Pulmonary artery endothelial cell (primary cell): ENCODE data around the gene HNRNPM. TPM values are rescaled to one million over a fixed set of nuclear protein-coding genes. Genes with fewer than 3 reads are reported as not detected.
A peak's percentile ranks its signal among the peaks of the same experiment; 100 is the strongest.

Experiments used
- DNase-seq: peaks from one replicate; pipeline ENCODE4 v3.0.0-alpha.2; 2011; ENCODE audit warnings: low read depth, low spot score
- total RNA-seq: library from RNA; depleted of rRNA; stranded (reverse); fragments of >200 nt; gene quantifications from 2 replicates; pipeline ENCODE4 v1.2.3, GENCODE V29; 2014

Gene HNRNPM
- total RNA-seq, 1 donor from 2014 or later, result 91.6 TPM

DNA sequence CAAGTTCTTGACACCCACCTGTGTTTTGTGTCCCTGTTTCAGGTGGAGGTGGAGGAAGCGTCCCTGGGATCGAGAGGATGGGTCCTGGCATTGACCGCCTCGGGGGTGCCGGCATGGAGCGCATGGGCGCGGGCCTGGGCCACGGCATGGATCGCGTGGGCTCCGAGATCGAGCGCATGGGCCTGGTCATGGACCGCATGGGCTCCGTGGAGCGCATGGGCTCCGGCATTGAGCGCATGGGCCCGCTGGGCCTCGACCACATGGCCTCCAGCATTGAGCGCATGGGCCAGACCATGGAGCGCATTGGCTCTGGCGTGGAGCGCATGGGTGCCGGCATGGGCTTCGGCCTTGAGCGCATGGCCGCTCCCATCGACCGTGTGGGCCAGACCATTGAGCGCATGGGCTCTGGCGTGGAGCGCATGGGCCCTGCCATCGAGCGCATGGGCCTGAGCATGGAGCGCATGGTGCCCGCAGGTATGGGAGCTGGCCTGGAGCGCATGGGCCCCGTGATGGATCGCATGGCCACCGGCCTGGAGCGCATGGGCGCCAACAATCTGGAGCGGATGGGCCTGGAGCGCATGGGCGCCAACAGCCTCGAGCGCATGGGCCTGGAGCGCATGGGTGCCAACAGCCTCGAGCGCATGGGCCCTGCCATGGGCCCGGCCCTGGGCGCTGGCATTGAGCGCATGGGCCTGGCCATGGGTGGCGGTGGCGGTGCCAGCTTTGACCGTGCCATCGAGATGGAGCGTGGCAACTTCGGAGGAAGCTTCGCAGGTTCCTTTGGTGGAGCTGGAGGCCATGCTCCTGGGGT lies 41.0 kb downstream of the HNRNPM start:
- DNase-seq, result no peak

DNA sequence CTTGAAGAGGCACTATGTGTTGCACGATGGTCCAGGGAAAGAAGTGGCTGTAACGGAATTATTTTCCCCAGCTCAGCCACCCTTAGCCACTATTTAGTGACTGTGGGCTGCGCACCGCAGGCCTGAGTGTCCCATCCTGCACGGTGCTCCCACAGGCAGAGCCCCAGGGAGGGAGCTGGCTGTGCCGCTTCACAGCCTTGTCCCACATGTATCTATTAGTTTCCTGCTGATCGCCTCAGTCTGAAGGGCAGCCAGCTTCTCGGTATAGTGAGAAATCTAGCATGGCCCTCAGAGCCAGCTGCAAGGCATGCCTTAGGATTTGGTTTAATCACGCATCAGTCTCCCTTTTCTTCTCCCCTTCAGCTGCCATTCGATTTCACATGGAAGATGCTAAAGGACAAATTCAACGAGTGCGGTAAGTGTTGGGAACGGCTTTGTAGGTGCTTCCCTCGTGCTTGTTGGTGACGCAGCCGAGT lies 41.9 kb downstream of the HNRNPM start:
- no peak for DNase-seq

DNA sequence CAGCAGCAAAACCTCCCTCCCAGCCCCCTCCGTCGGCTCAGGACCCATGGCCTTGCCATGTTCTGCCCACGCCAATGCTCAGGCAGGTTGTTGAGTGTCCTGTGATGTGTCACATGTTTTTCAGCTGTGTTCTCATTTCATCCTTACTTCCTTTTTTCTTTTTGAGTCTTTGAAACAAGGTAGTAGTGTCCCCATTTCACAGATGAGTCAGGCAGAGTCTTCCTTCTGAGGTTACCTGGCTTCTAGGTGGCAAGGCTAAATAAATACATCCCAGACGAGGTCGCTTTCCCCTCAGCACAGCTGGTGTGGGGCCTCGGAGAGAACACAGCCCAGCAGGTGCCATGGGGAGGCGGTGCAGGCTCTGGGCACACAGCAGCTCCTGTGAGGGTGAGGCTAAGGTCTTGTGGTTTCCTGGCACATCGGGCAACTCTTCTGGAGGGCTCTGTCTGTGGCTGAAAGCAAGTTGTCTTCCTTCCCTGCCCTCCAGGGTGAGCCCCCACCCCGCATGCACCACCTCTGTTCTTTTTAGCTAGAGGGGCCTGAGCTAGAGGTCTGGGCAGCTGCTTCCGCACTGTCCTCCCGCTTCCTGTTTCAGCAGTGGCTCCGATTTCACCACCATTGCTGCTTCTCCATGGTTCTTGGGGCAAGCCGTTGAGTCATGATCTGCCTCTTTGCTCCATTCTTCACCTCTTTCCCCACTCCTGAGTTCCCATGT lies 42.5 kb downstream of the HNRNPM start:
- DNase-seq, result no peak

DNA sequence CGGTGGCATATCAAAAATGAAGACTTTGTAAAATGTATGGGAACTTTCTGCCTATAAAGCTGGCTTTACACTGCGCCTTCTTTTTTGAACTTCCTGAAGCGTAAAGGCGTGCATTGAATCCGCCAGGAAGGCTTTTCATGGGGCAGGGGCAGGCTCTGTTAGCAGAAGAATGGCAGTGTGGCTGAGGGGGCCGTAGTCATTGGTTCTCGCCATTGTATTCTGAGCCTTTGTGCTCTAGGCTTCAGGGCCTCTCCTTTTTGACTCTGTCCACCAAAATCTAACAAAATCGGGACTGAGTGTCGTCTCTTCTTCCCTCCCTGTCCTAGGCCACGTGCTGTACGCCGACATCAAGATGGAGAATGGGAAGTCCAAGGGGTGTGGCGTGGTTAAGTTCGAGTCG lies 43.6 kb downstream of the HNRNPM start:
- no peak for DNase-seq

DNA sequence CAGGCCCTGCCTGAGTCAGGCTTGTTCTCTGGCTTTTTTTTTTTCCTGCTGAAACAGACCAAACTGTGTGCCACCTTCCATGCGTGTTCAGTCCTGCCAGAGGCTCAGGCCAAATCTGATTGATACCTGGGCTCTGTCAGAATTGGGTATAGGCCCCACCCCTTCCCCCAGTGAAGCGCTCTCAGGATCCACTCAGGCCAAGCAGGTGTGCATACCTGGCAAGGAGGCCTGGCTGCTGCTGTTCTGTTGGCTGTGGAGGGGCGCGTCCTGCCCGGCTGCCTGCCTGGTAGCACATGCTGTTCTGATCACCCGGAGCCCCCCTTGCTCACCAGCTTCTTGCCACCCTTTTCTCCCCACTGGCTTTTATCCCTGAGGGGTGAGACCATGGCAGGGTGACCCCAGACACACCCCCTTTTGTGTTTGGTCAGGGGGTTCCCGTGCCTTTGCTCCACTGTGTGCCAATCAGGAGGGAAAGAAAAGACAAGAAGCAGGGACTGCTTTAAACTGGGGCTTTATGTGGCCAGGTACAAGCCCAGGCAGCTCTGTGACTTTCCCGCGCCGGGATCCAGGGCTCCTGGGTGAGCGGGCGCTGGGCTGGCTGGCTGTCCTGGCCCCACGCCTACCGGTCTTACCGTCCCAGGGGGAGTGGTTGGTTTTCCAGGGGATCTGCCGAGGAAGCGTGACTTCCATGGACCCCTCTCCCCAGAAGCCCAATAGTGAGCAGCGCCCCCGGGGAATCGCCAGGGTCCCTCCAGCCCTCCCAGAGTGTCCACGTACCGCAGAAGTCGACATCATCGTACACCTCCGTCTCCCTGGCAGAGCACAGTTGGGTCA lies 45.0 kb downstream of the HNRNPM start:
- DNase-seq, result no peak

DNA sequence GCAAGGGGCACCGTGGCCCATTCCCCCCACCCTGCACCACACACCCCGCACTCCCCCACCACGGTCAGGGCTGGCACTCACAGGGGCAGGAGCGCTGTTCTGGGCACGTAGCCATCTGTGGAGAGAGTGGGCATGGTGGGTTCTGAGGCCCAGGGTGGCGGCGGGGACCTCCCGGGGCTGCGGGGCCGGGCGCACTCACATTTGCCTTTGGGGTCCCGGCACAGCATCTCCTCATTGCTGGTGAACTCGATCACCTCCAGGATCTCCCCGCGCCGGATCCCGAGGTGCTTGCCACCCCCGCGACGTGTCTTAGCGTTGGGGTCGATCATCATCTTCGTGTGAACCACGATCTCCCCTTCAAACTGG lies 45.6 kb downstream of the HNRNPM start:
- DNase-seq, result no peak

DNA sequence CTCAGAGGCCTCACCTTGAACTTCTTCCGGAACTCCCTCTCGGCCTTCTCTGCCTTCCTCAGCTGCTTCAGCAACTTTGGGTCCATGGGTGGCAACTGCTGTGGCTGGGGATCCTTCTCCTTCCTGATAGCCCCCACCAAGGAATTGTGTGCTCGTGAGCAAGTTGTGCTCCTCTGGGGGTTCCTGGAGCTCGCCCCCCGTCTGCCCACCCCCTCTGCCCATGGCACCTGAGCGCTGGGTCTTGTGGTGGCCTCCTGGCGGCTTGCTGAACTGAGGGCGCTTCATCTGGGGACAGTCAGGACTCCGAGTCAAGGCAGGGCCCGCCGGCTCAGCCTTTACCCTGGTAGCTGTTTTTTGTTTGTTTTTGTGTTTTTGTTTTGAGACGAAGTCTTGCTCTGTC lies 46.1 kb downstream of the HNRNPM start:
- DNase-seq, result no peak

DNA sequence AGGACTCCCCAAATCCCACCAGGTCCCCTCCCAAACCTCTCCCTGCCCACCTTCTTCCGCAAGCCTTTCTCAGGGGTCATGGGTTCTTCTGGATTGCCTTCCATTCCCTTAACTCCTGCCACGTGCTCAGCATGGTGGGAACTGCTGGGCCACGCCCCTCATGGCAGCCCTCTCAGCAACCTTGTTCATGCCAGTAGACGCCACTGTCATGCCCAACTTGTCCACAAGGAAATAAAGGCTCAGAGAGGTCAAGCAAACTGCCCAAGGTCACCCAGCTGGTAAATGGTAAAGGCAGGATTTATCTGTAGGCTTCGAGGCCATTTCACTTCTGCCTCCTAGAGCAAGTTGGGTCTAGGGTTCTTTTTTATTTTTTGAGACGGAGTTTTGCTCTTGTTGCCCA lies 46.8 kb downstream of the HNRNPM start:
- DNase-seq, result no peak

DNA sequence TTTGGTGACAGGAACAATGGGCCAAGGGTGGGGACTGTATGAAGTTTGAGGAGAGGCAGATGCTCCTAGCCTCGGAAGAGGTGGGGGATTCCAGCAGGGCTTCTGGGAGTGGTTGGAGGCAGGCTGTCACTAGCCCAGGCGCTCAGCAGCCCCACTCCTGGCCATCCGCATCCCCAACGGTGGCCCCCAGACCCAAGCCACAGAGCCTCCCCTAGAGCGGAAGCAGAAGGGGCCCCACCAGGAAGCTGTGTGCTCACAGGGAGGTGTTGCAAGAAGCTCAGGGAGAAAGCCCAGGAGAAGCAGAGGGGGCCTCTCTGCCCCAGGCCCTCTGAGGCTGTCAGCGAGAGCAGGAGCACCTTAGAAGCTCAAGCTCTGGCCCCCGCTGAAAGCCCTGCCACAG lies 49.4 kb downstream of the HNRNPM start:
- DNase-seq, result no peak

DNA sequence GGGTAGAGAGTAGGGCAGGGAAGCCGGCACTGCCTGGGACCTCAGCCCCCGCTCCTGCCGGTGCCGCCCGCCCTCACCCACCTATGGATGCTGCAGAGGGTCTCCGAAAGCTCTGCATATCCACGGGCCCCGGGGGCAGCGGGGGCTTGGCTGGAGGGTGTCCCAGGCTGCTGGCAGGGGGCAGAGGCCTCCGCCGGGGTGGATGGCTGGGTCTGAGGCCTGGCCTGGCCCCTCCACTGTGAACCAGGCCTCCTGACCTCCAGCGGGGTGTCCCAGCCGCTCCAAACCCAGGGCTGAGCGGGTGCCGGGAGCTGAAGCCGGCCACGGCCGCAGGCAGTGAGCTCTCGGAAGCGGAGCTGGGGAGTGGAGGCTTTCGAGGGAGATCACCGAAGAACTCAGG lies 53.5 kb downstream of the HNRNPM start:
- DNase-seq, result no peak

DNA sequence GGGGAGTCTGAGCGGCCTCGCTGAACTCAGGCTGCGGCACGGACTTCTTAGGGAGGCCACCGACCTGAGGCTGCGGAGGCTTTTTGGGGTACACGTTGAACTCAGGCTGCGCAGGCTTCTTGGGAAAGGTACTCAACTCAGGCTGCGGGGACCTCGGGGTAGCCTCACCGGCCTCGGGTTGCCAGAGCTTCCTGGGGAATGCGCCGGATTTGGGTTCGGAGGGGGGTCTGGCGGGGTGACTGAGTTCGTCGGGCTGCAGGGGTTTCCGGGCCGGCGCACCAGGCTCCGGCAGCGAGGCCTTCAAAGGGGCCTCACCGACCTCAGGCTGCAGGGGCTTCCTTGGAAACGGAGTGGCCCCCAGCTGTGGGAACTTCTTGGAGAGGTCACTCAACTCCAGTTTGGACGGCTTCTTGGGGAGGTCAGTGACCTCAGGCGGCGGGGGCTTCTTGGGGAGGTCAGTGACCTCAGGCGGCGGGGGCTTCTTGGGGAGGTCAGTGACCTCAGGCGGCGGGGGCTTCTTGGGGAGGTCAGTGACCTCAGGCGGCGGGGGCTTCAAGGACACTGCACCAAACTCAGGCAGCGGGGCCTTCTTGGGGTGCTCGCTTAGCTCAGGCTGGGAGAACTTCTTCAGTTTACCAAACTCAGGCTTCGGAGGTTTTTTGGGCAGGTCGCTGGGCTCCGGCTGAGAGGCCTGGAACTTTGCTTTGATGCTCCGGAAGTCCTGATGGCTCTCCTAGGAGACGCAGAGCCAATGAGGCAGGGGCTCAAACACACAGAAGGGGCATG lies 54.5 kb downstream of the HNRNPM start:
- no peak for DNase-seq

DNA sequence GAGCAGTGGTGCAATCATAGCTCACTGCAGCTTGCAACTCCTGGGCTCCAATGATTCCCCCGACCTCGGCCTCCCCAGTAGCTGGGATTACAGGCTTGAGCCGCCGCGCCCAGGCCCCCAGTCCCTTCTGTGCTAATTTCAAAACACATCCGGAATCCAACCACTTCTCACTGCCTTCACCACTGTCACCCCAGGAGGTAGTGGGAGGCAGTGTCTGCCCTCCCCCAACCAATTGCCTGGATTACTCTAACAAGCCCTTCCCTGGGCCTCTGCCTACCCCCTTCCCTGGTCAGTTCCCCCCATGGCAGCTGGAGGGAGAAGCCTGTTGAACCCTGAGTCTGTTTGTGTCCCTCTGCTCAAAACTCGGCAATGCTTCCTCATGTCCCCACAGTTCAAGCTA lies 55.4 kb downstream of the HNRNPM start:
- no peak for DNase-seq

DNA sequence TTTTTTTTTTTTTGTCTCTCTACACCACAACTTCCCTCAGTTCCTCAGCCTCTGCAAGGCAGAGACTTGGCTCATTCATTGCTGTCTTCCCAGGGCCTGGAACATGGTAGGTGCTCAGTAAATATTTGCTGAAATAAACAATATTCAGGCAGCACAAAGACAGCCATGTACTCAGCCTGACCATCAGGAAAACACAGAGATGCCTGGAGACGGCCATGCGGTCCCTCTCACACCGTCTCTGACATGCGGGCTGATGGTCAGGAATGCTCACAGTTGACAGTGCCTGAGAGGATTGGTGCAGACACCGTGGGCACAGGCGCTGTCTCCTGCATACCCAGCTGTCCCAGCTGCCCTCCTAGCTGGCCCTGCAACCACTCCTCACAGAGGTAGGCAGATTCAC lies 56.7 kb downstream of the HNRNPM start:
- DNase-seq, result no peak

DNA sequence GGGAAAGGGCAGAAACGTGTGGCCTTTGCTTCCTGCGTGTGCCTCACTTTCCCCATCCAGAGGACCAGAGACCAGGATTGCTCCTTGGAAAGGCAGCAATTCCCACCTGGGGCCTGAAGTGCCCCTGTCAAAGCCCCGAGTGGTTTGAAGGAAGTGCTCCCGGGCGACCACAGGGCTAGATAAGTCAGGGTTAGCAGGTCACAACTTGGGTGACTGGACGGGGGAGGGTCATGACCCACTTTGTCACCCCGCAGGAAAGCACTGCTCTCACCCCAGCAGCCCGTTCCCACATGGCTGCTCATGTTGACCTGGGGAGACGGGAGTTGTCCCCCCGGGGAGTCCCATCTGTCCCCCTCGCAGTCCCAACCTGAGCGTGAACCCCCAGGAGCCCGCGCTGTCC lies 57.2 kb downstream of the HNRNPM start:
- DNase-seq, result no peak

DNA sequence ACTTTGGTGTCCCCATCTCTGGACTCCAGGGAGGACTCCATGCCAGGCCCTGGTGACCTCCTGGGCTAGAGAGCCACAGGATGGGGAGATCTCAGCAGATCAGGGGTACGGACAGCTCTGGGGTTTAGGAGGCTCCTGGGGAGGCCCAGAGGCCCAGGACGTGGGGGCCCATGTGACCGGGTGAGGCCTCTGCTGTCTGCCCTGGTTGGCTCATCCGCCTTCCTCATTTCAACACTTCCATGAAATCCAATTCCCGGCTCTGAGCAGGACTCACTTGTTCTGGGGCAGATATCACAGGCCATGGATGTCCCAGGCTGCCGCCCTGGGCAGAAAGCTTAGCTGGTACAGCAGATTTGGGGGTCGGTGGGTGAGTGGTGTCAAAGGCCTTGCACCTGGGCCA lies 58.7 kb downstream of the HNRNPM start:
- DNase-seq, result no peak

DNA sequence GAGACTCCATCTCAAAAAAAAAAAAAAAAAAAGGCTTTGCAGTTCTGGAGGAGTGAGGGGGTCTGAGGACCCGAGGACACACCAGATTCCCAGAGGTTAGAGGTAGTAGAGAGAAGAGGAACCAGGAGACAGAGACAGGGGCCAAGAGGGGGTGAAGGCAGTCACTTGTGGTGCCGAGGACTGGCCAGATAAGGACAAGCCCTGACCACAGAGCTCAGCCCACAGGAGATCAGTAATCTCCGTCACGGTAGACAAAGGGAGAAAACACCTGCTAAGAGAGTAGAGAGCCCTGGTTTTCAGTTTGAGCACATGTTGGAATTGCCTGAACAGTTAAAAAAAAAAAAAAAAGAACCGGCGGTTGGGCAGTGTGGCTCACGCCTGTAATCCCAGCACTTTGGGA lies 59.4 kb downstream of the HNRNPM start:
- DNase-seq, result no peak

DNA sequence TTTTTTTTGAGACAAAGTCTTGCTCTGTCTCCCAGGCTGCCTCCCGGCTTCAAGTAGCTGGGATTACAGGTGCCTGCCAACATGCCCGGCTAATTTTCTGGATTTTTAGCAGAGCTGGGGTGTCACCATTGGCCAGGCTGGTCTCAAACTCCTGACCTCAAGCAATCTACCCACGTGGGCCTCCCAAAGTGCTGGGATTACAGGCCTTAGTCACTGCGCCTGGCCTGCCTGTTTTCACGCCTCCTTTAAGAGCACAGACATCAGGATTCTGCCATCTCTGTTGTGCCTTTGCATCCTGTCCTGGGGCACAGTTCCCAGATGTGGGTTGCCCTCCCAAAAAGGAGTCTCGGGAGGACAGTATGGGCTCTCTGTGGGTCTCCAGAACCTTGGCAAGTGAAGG lies 60.1 kb downstream of the HNRNPM start:
- DNase-seq, result no peak

DNA sequence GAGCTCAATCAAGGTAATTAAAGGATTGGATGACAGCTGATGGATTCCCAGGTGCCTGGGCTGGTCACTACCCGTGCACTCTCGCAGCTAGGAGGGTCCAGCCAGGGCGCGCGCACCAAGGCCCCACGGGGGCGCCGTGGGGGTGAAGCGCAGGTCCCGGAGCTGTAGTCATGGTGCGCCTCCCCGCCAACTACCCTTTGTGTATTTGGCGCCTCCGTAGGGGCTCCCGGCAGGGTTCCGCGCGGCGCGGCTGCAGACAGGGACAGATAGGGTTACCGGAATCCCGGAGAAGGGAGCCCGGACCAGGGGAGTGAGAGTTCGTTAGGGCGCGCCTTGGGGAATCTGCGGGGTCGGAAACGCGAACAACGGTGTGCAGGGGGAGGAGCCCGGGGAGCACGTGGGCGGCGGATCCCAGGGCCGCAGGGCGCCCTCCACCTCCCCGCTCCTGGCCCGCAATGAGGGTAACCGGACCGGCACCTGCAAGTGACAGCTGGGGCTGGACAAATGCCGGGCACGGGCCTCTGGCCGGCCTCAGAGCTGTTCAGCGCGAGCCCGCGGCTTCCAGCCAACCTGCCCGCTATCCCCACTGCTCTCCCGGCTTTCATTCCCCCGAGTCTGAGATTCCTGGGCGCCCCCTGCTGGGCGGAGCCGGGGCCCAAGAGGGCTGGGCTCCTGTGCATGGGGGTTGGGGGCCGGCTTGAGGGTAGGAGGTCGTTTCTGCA lies 61.1 kb downstream of the HNRNPM start:
- peak; percentile 29 for DNase-seq

DNA sequence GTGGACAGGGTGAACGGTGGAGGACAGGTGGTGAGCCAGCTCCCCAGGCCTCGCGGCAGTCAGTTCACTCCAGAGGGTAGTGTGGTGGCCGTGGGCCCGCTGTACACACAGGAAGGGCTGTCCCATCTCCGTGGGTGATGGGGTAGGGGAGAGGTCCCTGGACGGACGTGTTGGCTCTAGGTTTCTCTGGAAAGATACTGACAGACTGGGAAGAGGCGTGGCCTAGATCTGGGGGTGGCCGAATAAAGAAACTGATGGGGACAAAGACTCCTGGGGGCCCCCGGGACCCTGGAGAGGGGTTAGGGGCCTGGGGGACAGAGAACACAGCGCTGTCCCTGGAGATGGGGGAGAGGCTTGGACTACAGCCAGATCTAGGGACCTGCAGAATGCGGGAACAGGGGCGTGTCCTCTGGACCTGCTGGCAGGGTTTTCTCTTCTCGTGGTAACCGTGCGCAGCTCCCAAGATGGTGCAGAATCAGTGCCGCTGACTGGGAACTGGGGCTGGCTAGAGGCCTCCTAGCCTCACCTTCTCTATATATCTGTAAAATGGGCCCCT lies 61.7 kb downstream of the HNRNPM start:
- no peak for DNase-seq

DNA sequence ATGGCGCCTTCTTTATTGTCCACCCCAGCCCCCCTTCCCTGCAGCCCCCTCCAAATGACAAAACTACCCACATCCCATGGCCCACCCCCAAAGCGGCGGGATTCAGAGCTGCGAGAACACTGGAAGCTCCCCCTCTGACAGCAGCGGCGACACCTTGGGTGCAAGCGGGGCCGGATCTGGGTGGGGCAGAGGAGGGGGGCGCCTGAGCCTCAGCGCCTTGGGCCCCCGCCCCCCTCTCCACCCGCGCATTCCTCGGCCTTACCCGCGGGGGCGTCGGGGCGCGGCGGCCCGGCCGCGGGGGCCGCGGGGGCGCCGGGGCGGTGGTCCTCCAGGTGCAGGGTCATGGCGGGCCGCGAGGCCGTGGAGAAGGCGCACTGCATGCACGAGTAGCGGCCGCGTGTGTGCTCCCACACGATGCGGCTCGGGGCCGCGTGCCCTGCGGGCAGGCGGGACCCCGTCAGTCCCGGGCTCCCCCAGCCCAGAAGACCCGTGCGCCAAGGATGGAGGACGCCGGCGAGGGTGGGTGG lies 65.9 kb downstream of the HNRNPM start:
- no peak for DNase-seq
